Caco-2 (cell line): Measurements from ENCODE around the gene NDUFS2. TPM values are rescaled to one million over a fixed set of nuclear protein-coding genes. Genes with fewer than 3 reads are reported as not detected.

Experiments used
- BruUV-seq: library from RNA; stranded (reverse); fragments of 400-500 nt; replicated peaks from 2 replicates; lab custom pipeline; 2021; lab: Mats Ljungman, UMichigan
- CTCF ChIA-PET: fragments of 300-600 bp; sonication (Branson Sonifier 250); formaldehyde crosslinking; loops from one replicate; lab custom pipeline; 2022; ENCODE audit warnings: antibody characterized with exemption; lab: Charles Lee
- POLR2A ChIA-PET: fragments of 300-600 bp; sonication (Branson Sonifier 250); formaldehyde crosslinking; loops from one replicate; lab custom pipeline; 2022; ENCODE audit warnings: antibody characterized with exemption; lab: Charles Lee
- DNase-seq, 2 experiments: peaks; one replicate each; pipeline versions ENCODE4 v3.0.0 to v3.0.0-alpha.2; 2020 to 2022
- H3K27me3 ChIP-seq: replicated peaks from 2 replicates; pipeline ENCODE4 v1.6.0; 2011; ENCODE audit warnings: low read length; ENCODE audit not compliant: control insufficient read depth, insufficient read depth
- H3K36me3 ChIP-seq: 2 replicates; pipeline ENCODE4 v1.5.1; 2011; ENCODE audit warnings: low read length; ENCODE audit not compliant: control insufficient read depth, insufficient read depth
- H3K4me1 ChIP-seq: fragments of 250-450 bp; sonication (Bioruptor Pico); 2 replicates; pipeline ENCODE4 v1.5.1; 2020; ENCODE audit warnings: mild to moderate bottlenecking
- H3K4me3 ChIP-seq: 2 replicates; pipeline ENCODE4 v1.5.1; 2011; ENCODE audit warnings: low read depth, mild to moderate bottlenecking, control low read depth, low read length
- H3K9me3 ChIP-seq: fragments of 250-450 bp; sonication (Bioruptor Pico); 2 replicates; pipeline ENCODE4 v1.5.1; 2020; ENCODE audit warnings: mild to moderate bottlenecking, moderate library complexity
- H3K27ac Mint-ChIP-seq: one replicate; pipeline ENCODE4 v1.8.0; 2022; ENCODE audit warnings: mixed read lengths; ENCODE audit not compliant: unreplicated experiment
- H3K27me3 Mint-ChIP-seq: one replicate; pipeline ENCODE4 v1.8.0; 2022; ENCODE audit warnings: mixed read lengths; ENCODE audit not compliant: insufficient read depth, unreplicated experiment
- H3K36me3 Mint-ChIP-seq: one replicate; pipeline ENCODE4 v1.8.0; 2022; ENCODE audit warnings: mild to moderate bottlenecking, mixed read lengths; ENCODE audit not compliant: insufficient read depth, unreplicated experiment
- H3K4me1 Mint-ChIP-seq: one replicate; pipeline ENCODE4 v1.8.0; 2022; ENCODE audit warnings: low read depth, mixed read lengths; ENCODE audit not compliant: unreplicated experiment
- H3K4me3 Mint-ChIP-seq: one replicate; pipeline ENCODE4 v1.8.0; 2022; ENCODE audit warnings: mild to moderate bottlenecking, moderate library complexity, mixed read lengths; ENCODE audit not compliant: unreplicated experiment
- H3K9me3 Mint-ChIP-seq: one replicate; pipeline ENCODE4 v1.8.0; 2022; ENCODE audit warnings: mixed read lengths; ENCODE audit not compliant: unreplicated experiment
- intact Hi-C: fragments of 100-400 bp; cut with micrococcal nuclease; formaldehyde crosslinking; loops from one replicate; pipeline ENCODE4 v1.10.0; 2022; ENCODE audit not compliant: unreplicated experiment
- total RNA-seq: library from RNA; stranded (reverse); gene quantifications from 2 replicates; pipeline ENCODE4 v1.2.3, GENCODE V29; 2022
- TF ChIP-seq, protein P1 (sequence below), 2 experiments: fragments of 200-600 bp in 1 of 2; IDR thresholded peaks; 1 replicate in 1 of 2; 2 replicates in 1 of 2; pipeline versions ENCODE4 v1.5.1 to v1.8.0; 2011 to 2022; ENCODE audit warnings: antibody characterized with exemption in 1 of 2, control low read depth in 1 of 2, inconsistent platforms in 1 of 2, low read depth in 1 of 2, low read length in 1 of 2, mild to moderate bottlenecking in 1 of 2, moderate library complexity in 1 of 2; ENCODE audit not compliant: insufficient read depth in 1 of 2, severe bottlenecking in 1 of 2, unreplicated experiment in 1 of 2

NDUFS2 gene
- total RNA-seq, 1 experiment from 2014 or later = 115 TPM

DNA sequence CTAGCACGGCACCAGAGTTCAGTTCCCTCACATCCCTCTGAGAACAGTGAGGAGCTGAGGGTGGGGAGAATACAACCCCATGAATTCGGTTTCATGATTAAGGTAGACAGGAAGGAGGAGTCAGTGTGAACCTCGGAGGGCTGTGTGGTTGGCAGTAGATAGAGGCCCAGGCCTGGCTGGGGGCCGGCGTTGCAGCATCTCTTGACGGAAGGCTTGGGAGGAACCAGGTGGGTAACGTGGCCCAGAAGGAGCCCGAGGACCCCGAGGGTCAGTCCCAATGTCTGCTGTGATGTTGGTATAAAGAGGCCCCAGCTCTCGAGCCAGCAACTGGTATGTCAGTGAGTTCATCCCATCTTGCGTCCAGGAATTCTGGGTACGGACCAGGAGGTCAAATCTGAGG, 30.5 kb upstream of the NDUFS2 start:
- TF ChIP-seq, protein P1, sequence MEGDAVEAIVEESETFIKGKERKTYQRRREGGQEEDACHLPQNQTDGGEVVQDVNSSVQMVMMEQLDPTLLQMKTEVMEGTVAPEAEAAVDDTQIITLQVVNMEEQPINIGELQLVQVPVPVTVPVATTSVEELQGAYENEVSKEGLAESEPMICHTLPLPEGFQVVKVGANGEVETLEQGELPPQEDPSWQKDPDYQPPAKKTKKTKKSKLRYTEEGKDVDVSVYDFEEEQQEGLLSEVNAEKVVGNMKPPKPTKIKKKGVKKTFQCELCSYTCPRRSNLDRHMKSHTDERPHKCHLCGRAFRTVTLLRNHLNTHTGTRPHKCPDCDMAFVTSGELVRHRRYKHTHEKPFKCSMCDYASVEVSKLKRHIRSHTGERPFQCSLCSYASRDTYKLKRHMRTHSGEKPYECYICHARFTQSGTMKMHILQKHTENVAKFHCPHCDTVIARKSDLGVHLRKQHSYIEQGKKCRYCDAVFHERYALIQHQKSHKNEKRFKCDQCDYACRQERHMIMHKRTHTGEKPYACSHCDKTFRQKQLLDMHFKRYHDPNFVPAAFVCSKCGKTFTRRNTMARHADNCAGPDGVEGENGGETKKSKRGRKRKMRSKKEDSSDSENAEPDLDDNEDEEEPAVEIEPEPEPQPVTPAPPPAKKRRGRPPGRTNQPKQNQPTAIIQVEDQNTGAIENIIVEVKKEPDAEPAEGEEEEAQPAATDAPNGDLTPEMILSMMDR (IDR thresholded peaks at IDR 0.05; ENCODE audit: insufficient read depth in 1 of 2, low read depth in 1 of 2, low read length in 1 of 2, severe bottlenecking in 1 of 2, unreplicated experiment in 1 of 2) = no peak
- Mint-ChIP-seq H3K4me3 (no peak overlapping the region), H3K27me3 (no peaks in the 10 kb centered on the region), H3K9me3 (no peaks in the 10 kb centered on the region), H3K27ac (no peak overlapping the region), H3K4me1 (peaks cover 14% of the 10 kb centered on the region), H3K36me3 (peaks cover 60% of the 10 kb centered on the region)
- no peak for DNase-seq
- peaks cover 6% of the 10 kb centered on the region for H3K36me3 ChIP-seq
- no peak overlapping the region for H3K4me3 ChIP-seq
- ChIA-PET POLR2A (no interaction called here), CTCF (no interaction called here)
- no peaks in the 10 kb centered on the region for H3K9me3 ChIP-seq
- H3K27me3 ChIP-seq = no peaks in the 10 kb centered on the region
- intact Hi-C loops = no loop called here
- peaks cover 7% of the 10 kb centered on the region for H3K4me1 ChIP-seq
- BruUV-seq = no TSS peak

DNA sequence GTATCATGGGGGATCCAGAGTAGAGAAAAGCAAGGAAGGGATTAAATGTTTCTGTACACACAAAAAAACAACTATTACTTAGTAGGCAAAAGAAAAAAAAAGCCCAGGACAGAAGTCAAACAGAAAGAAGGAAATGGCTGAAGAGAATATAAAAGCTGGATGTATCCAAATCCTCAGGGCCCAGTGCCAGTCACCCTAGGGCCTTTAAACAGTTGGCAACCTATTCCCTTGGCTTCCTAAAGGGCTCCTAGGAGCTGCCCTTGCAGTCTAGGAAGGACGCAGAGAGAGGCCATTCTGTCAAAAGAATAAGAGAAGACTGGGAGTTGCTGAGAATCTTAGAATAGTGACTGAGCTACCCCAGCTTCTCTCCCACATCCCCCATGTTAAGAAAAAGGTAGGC, 29.8 kb upstream of the NDUFS2 start:
- no peak overlapping the region for H3K27ac Mint-ChIP-seq
- Histone ChIP-seq H3K36me3 (peaks cover 6% of the 10 kb centered on the region), H3K4me1 (peaks cover 4% of the 10 kb centered on the region), H3K4me3 (no peak overlapping the region), H3K9me3 (no peaks in the 10 kb centered on the region), H3K27me3 (no peaks in the 10 kb centered on the region)
- H3K4me3 Mint-ChIP-seq = no peak overlapping the region
- intact Hi-C loops = no loop called here
- no peak for DNase-seq
- ChIA-PET CTCF (no interaction called here), POLR2A (no interaction called here)
- peaks cover 60% of the 10 kb centered on the region for H3K36me3 Mint-ChIP-seq
- H3K27me3 Mint-ChIP-seq = no peaks in the 10 kb centered on the region
- H3K9me3 Mint-ChIP-seq = no peaks in the 10 kb centered on the region
- no TSS peak for BruUV-seq
- TF ChIP-seq, protein P1 (IDR thresholded peaks at IDR 0.05; ENCODE audit: insufficient read depth in 1 of 2, low read depth in 1 of 2, low read length in 1 of 2, severe bottlenecking in 1 of 2, unreplicated experiment in 1 of 2) = no peak
- peaks cover 14% of the 10 kb centered on the region for H3K4me1 Mint-ChIP-seq

DNA sequence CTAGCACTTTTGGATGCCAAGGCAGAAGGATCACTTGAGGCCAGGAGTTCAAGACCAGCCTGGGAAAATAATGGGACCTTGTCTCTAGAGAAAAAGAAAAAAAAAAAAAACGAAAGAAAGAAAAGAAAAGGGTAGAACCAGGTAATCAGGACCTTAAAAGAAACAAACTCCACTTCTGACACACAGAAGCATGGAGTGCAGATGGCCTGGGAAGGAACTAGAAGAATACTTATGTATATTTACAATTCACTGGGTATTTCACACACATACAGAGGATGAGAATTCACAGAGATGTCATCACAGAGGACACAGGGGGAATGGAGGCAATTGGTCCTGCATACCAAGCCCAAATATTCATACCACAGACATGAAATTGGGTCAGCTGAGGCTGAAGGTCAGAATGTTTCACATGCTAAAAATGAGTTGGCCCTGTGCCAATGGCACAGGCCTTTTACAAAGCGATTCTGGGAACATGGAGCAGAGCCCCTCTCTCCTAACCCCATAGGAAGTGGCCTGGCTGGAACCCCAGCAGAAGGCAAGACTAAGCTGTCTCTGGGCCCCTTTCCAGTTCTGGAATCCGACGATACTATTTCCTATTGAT, 29.3 kb upstream of the NDUFS2 start:
- peaks cover 14% of the 10 kb centered on the region for H3K4me1 Mint-ChIP-seq
- POLR2A ChIA-PET = no interaction called here
- no peaks in the 10 kb centered on the region for H3K27me3 Mint-ChIP-seq
- no peaks in the 10 kb centered on the region for H3K9me3 Mint-ChIP-seq
- no peak for DNase-seq
- H3K36me3 ChIP-seq = peaks cover 6% of the 10 kb centered on the region
- intact Hi-C loops = no loop called here
- no TSS peak for BruUV-seq
- no peaks in the 10 kb centered on the region for H3K27me3 ChIP-seq
- H3K9me3 ChIP-seq = no peaks in the 10 kb centered on the region
- TF ChIP-seq, protein P1 (IDR thresholded peaks at IDR 0.05; ENCODE audit: insufficient read depth in 1 of 2, low read depth in 1 of 2, low read length in 1 of 2, severe bottlenecking in 1 of 2, unreplicated experiment in 1 of 2) = no peak
- CTCF ChIA-PET = no interaction called here
- H3K36me3 Mint-ChIP-seq = peaks cover 60% of the 10 kb centered on the region
- peaks cover 4% of the 10 kb centered on the region for H3K4me1 ChIP-seq
- no peak overlapping the region for H3K4me3 Mint-ChIP-seq
- H3K27ac Mint-ChIP-seq = no peak overlapping the region
- no peak overlapping the region for H3K4me3 ChIP-seq
